Liver (tissue), 3 donors: ENCODE results near the gene MDGA2.

Experiments used
- FOXA1 ChIP-seq: IDR thresholded peaks from 2 replicates; pipeline ENCODE4 v1.6.1; 2016; ENCODE audit warnings: antibody characterized with exemption
- GABPA ChIP-seq, 2 donors: IDR thresholded peaks in 1 of 2; conservative IDR thresholded peaks in 1 of 2; 2 replicates each; pipeline ENCODE4 v1.6.1; 2016; ENCODE audit warnings: antibody characterized with exemption in 2 of 2, mild to moderate bottlenecking in 1 of 2, moderate library complexity in 1 of 2
- JUND ChIP-seq, 2 donors: IDR thresholded peaks; 2 replicates each; pipeline ENCODE4 v1.6.1; 2016; ENCODE audit warnings: antibody characterized with exemption in 2 of 2
- SP1 ChIP-seq: IDR thresholded peaks from 2 replicates; pipeline ENCODE4 v1.6.1; 2018; ENCODE audit warnings: antibody characterized with exemption, mild to moderate bottlenecking
- TAF1 ChIP-seq: conservative IDR thresholded peaks from 2 replicates; pipeline ENCODE4 v1.6.1; 2016; ENCODE audit warnings: antibody characterized with exemption, mild to moderate bottlenecking
- TF ChIP-seq, protein P1 (sequence below): fragments of 150-350 bp; IDR thresholded peaks from 2 replicates; pipeline ENCODE4 v1.5.1; 2017; ENCODE audit warnings: improper control_type of control experiment, low read depth, low read length; ENCODE audit not compliant: missing input control
- TF ChIP-seq, protein P2 (sequence below): IDR thresholded peaks from 2 replicates; pipeline ENCODE4 v1.6.1; 2016; ENCODE audit warnings: antibody characterized with exemption
- donor health status: healthy.
- donor health status: healthy.

DNA sequence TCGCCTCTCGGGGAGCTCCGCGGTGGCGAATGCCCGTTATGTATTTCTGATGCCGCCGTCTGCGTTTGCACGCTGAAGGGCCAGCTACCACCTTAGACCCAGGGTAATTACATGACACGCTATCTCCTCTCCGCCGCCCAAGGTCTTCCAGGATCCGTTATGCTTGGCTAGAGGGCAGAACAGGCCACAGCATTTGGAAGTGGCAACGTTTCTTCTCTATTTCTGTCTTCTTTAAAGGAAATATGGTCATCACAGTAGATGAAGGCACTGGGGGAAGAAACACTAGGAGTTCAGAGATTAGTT lies 861 bp upstream of the MDGA2 start:
- TF ChIP-seq TAF1 (no peak), SP1 (no peak), FOXA1 (no peak), JUND (IDR thresholded peaks at IDR 0.05) (no peak), GABPA (IDR thresholded peaks at IDR 0.05 in 1 of 2, conservative IDR thresholded peaks at IDR 0.05 in 1 of 2) (no peak)
- TF ChIP-seq, protein P1, sequence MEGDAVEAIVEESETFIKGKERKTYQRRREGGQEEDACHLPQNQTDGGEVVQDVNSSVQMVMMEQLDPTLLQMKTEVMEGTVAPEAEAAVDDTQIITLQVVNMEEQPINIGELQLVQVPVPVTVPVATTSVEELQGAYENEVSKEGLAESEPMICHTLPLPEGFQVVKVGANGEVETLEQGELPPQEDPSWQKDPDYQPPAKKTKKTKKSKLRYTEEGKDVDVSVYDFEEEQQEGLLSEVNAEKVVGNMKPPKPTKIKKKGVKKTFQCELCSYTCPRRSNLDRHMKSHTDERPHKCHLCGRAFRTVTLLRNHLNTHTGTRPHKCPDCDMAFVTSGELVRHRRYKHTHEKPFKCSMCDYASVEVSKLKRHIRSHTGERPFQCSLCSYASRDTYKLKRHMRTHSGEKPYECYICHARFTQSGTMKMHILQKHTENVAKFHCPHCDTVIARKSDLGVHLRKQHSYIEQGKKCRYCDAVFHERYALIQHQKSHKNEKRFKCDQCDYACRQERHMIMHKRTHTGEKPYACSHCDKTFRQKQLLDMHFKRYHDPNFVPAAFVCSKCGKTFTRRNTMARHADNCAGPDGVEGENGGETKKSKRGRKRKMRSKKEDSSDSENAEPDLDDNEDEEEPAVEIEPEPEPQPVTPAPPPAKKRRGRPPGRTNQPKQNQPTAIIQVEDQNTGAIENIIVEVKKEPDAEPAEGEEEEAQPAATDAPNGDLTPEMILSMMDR = no peak
- TF ChIP-seq, protein P2, sequence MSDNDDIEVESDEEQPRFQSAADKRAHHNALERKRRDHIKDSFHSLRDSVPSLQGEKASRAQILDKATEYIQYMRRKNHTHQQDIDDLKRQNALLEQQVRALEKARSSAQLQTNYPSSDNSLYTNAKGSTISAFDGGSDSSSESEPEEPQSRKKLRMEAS = no peak
